ENCODE results near the gene ASB4.

DNA sequence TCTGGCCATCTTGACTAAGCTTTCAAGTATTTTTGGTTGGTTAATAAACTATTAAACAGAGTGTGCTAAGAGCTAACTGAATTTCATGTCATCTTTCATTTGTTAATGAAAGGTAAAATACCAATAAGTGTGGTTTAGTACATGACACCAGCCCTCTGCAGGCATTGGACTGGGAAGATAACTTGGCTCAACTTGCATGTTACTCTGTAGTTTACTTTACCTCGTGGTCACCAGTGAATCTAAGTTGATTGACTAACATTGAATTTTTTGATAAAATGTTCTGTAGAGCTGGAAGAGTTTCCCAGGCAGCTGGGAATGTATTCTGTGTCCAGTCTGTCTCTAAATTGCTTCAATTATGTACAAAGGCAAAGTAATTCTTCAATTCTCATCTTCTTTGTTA lies 49.9 kb downstream of the ASB4 start:
- TF ChIP-seq POLR2A (IDR thresholded peaks at IDR 0.05) (no peak), CTCF (IDR thresholded peaks at IDR 0.05) (no peak)

Measured in esophagus squamous epithelium (tissue), 4 donors.